Mononuclear cell (primary cell): ENCODE data around the gene SNX8. TPM values are rescaled to one million over a fixed set of nuclear protein-coding genes. Genes with fewer than 3 reads are reported as not detected.

Experiments used
- H3K27me3 ChIP-seq: 2 replicates; pipeline ENCODE4 v1.6.0; 2011; ENCODE audit warnings: low read length, control low read depth; ENCODE audit not compliant: insufficient read depth
- H3K4me1 ChIP-seq: 2 replicates; pipeline ENCODE4 v1.5.1; 2011; ENCODE audit warnings: mild to moderate bottlenecking, low read length, control low read depth; ENCODE audit not compliant: insufficient read depth
- H3K4me3 ChIP-seq: 2 replicates; pipeline ENCODE4 v1.5.1; 2011; ENCODE audit warnings: mild to moderate bottlenecking, low read length, moderate library complexity
- H3K9me3 ChIP-seq: 2 replicates; pipeline ENCODE4 v1.5.1; 2011; ENCODE audit warnings: low read depth, mild to moderate bottlenecking, control low read depth, low read length
- total RNA-seq: library from RNA; depleted of rRNA; stranded (reverse); fragments of >200 nt; gene quantifications from one replicate; pipeline ENCODE4 v1.2.3, GENCODE V29; 2012

SNX8 gene
- 9.7 TPM for total RNA-seq

GRCh38 chr7:2314209-2314955, at the start of gene SNX8:
SNX8 (minus strand) TSS chr7:2314441; CDS start chr7:2314421, 20 bp downstream.
- Histone ChIP-seq H3K27me3 (no peaks in the 10 kb centered on the region), H3K4me1 (peaks cover 26% of the 10 kb centered on the region), H3K4me3 (peak within 1 kb of the TSS; percentile 52), H3K9me3 (no peaks in the 10 kb centered on the region)

- Histone ChIP-seq H3K27me3 (no peaks in the 10 kb centered on the region), H3K4me3 (no peak overlapping the region), H3K4me1 (peaks cover 17% of the 10 kb centered on the region), H3K9me3 (no peaks in the 10 kb centered on the region)
These were observed 48.3 kb upstream of the SNX8 start for GRCh38 chr7:2362385-2363088.

GRCh38 chr7:2360796-2361195, 46.6 kb upstream of the SNX8 start:
- H3K9me3 ChIP-seq = no peaks in the 10 kb centered on the region
- H3K4me1 ChIP-seq = peaks cover 34% of the 10 kb centered on the region
- no peak overlapping the region for H3K4me3 ChIP-seq
- no peaks in the 10 kb centered on the region for H3K27me3 ChIP-seq

GRCh38 chr7:2359610-2360009, 45.4 kb upstream of the SNX8 start:
- H3K9me3 ChIP-seq = no peaks in the 10 kb centered on the region
- peaks cover 41% of the 10 kb centered on the region for H3K4me1 ChIP-seq
- H3K27me3 ChIP-seq = no peaks in the 10 kb centered on the region
- H3K4me3 ChIP-seq = no peak overlapping the region

GRCh38 chr7:2358968-2359527, 44.8 kb upstream of the SNX8 start:
- H3K27me3 ChIP-seq = no peaks in the 10 kb centered on the region
- no peaks in the 10 kb centered on the region for H3K9me3 ChIP-seq
- no peak overlapping the region for H3K4me3 ChIP-seq
- H3K4me1 ChIP-seq = peaks cover 41% of the 10 kb centered on the region

GRCh38 chr7:2357571-2357970, 43.3 kb upstream of the SNX8 start:
- no peaks in the 10 kb centered on the region for H3K9me3 ChIP-seq
- peaks cover 51% of the 10 kb centered on the region for H3K4me1 ChIP-seq
- H3K4me3 ChIP-seq = no peak overlapping the region
- H3K27me3 ChIP-seq = no peaks in the 10 kb centered on the region

GRCh38 chr7:2357165-2357564, 42.9 kb upstream of the SNX8 start:
- Histone ChIP-seq H3K27me3 (no peaks in the 10 kb centered on the region), H3K9me3 (no peaks in the 10 kb centered on the region), H3K4me1 (peaks cover 51% of the 10 kb centered on the region), H3K4me3 (no peak overlapping the region)

- Histone ChIP-seq H3K4me3 (peak overlapping the region; percentile 80), H3K27me3 (no peaks in the 10 kb centered on the region), H3K9me3 (no peaks in the 10 kb centered on the region), H3K4me1 (peaks cover 51% of the 10 kb centered on the region)
These were observed 41.4 kb upstream of the SNX8 start for GRCh38 chr7:2355705-2356008.

- Histone ChIP-seq H3K9me3 (no peaks in the 10 kb centered on the region), H3K27me3 (no peaks in the 10 kb centered on the region), H3K4me1 (peaks cover 51% of the 10 kb centered on the region), H3K4me3 (peak overlapping the region; percentile 80)
These were observed 40.9 kb upstream of the SNX8 start for GRCh38 chr7:2354939-2355704.

- H3K27me3 ChIP-seq = no peaks in the 10 kb centered on the region
- peaks cover 48% of the 10 kb centered on the region for H3K4me1 ChIP-seq
- no peaks in the 10 kb centered on the region for H3K9me3 ChIP-seq
- peak within 1 kb of the TSS; percentile 80 for H3K4me3 ChIP-seq
These were observed 40.1 kb upstream of the SNX8 start, which contains the start of gene EIF3B for GRCh38 chr7:2354186-2354938. EIF3B (plus strand) TSS chr7:2354827; CDS start chr7:2354922, 95 bp downstream.

GRCh38 chr7:2353936-2354185, 39.6 kb upstream of the SNX8 start:
- H3K9me3 ChIP-seq = no peaks in the 10 kb centered on the region
- H3K4me3 ChIP-seq = peak overlapping the region; percentile 80
- no peaks in the 10 kb centered on the region for H3K27me3 ChIP-seq
- H3K4me1 ChIP-seq = peaks cover 47% of the 10 kb centered on the region

GRCh38 chr7:2353113-2353935, 39.1 kb upstream of the SNX8 start:
- H3K4me3 ChIP-seq = peak overlapping the region; percentile 80

GRCh38 chr7:2350861-2351260, 36.6 kb upstream of the SNX8 start:
- H3K27me3 ChIP-seq = no peaks in the 10 kb centered on the region

More at GRCh38 chr7:2353113-2353935, 39.1 kb upstream of the SNX8 start:
- Histone ChIP-seq H3K9me3 (no peaks in the 10 kb centered on the region), H3K4me1 (peaks cover 42% of the 10 kb centered on the region), H3K27me3 (no peaks in the 10 kb centered on the region)

GRCh38 chr7:2350055-2350454, 35.8 kb upstream of the SNX8 start:
- Histone ChIP-seq H3K4me1 (peaks cover 15% of the 10 kb centered on the region), H3K4me3 (no peak overlapping the region), H3K9me3 (no peaks in the 10 kb centered on the region), H3K27me3 (no peaks in the 10 kb centered on the region)

More at GRCh38 chr7:2350861-2351260, 36.6 kb upstream of the SNX8 start:
- H3K4me1 ChIP-seq = peaks cover 22% of the 10 kb centered on the region
- H3K9me3 ChIP-seq = no peaks in the 10 kb centered on the region
- H3K4me3 ChIP-seq = no peak overlapping the region
